Smooth muscle cell (in vitro differentiated cells): ENCODE measurements around the gene ERC2. TPM values are rescaled to one million over a fixed set of nuclear protein-coding genes. Genes with fewer than 3 reads are reported as not detected.

Experiments used
- DNase-seq: peaks from one replicate; lab custom pipeline; 2025; ENCODE audit not compliant: unreplicated experiment; lab: John Stamatoyannopoulos, UW
- H2AFZ ChIP-seq: fragments of 200-600 bp; sonication (generic); 2 replicates; pipeline ENCODE4 v1.6.0; 2016; ENCODE audit warnings: antibody characterized with exemption, low read depth, mild to moderate bottlenecking
- H3F3A ChIP-seq: fragments of 200-600 bp; sonication (generic); 2 replicates; pipeline ENCODE4 v1.6.0; 2017; ENCODE audit warnings: antibody characterized with exemption, low read depth
- H3K27ac ChIP-seq: fragments of 200-600 bp; sonication (generic); 2 replicates; pipeline ENCODE4 v1.5.1; 2016; ENCODE audit warnings: low read depth, mild to moderate bottlenecking
- H3K27me3 ChIP-seq: fragments of 200-600 bp; sonication (generic); 2 replicates; pipeline ENCODE4 v1.6.1; 2016; ENCODE audit warnings: low read depth, mild to moderate bottlenecking
- H3K36me3 ChIP-seq: fragments of 200-600 bp; sonication (generic); 2 replicates; pipeline ENCODE4 v1.5.1; 2016; ENCODE audit warnings: low read depth
- H3K4me1 ChIP-seq: fragments of 200-600 bp; sonication (generic); 2 replicates; pipeline ENCODE4 v1.5.1; 2016; ENCODE audit warnings: low read depth
- H3K4me2 ChIP-seq: fragments of 200-600 bp; sonication (generic); 2 replicates; pipeline ENCODE4 v1.6.0; 2016; ENCODE audit warnings: mild to moderate bottlenecking
- H3K4me3 ChIP-seq: fragments of 200-600 bp; sonication (generic); 2 replicates; pipeline ENCODE4 v1.5.1; 2016; ENCODE audit warnings: mild to moderate bottlenecking
- H3K79me2 ChIP-seq: fragments of 200-600 bp; sonication (generic); 2 replicates; pipeline ENCODE4 v1.6.0; 2016; ENCODE audit warnings: low read depth, mild to moderate bottlenecking
- H3K9ac ChIP-seq: fragments of 200-600 bp; sonication (generic); 2 replicates; pipeline ENCODE4 v1.6.0; 2016; ENCODE audit warnings: low read depth
- H3K9me3 ChIP-seq: fragments of 200-600 bp; sonication (generic); replicated peaks from 2 replicates; pipeline ENCODE4 v1.5.1; 2016; ENCODE audit warnings: low read depth
- H4K20me1 ChIP-seq: fragments of 200-600 bp; sonication (generic); 2 replicates; pipeline ENCODE4 v1.6.0; 2016; ENCODE audit warnings: low read depth
- CTCF ChIP-seq: fragments of 200-600 bp; sonication (generic); IDR thresholded peaks from 2 replicates; pipeline ENCODE4 v1.5.1; 2017; ENCODE audit warnings: borderline replicate concordance, mild to moderate bottlenecking, antibody characterized with exemption; ENCODE audit not compliant: insufficient read depth, poor library complexity, severe bottlenecking
- WGBS: methylation state at CpG from one replicate; pipeline ENCODE4 v1.1.7; 2016; ENCODE audit warnings: low lambda C conversion rate; 5-methylcytosine and 5-hydroxymethylcytosine counted together
- polyA plus RNA-seq: library from polyadenylated mRNA; unstranded; fragments of >200 nt; fragmentation: Nextera tagmentation; extraction: Ambion mirVana; gene quantifications from 2 replicates; pipeline ENCODE4 v1.2.1, GENCODE V29; 2016
- total RNA-seq: library from RNA; depleted of rRNA; stranded (reverse); fragments of >200 nt; gene quantifications from 2 replicates; pipeline ENCODE4 v1.2.3, GENCODE V29; 2014

The ERC2 gene
- total and polyA plus RNA-seq, 2 experiments from 2014 or later, result 1.1 TPM; not detected in 1

DNA sequence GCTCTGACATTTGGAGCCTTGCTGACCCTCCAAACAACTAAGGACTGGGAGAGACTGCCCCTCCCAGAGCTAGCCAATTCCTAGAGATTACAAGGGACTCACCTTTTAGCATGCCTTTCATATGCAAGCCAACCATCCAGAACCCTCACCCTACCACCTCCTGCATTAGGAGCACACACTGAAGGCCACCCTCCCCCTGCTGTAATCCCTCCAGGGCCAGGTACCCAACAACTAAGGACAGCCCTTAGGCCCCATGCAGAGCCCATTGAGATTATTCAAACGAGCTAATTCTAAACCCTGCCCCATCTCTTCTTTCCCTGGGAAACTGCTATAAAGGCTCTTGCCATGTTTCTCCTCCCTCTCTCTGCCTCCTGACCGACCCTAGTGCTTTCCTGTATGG is 352.6 kb downstream of the ERC2 start:
- Histone ChIP-seq H3K27me3 (no peaks in the 10 kb centered on the region), H4K20me1 (no peaks in the 10 kb centered on the region), H3K9me3 (no peaks in the 10 kb centered on the region), H3K9ac (no peak overlapping the region), H3K36me3 (no peaks in the 10 kb centered on the region), H3F3A (no peaks in the 10 kb centered on the region), H3K4me1 (no peaks in the 10 kb centered on the region), H3K4me2 (no peak overlapping the region), H2AFZ (no peak overlapping the region), H3K4me3 (no peak overlapping the region), H3K79me2 (no peaks in the 10 kb centered on the region), H3K27ac (no peak overlapping the region)
- no peak for DNase-seq
- TF ChIP-seq CTCF, result no peak
- 50% methylated on average over 2 of the region's 2 CpGs for WGBS

GRCh38 chr3:56115199-56115598 is 353.1 kb downstream of the ERC2 start:
- Histone ChIP-seq H3K27ac (no peak overlapping the region), H2AFZ (no peak overlapping the region), H3K4me1 (no peaks in the 10 kb centered on the region), H3K4me3 (no peak overlapping the region), H3K27me3 (no peaks in the 10 kb centered on the region), H4K20me1 (no peaks in the 10 kb centered on the region), H3K79me2 (no peaks in the 10 kb centered on the region), H3F3A (no peaks in the 10 kb centered on the region), H3K36me3 (no peaks in the 10 kb centered on the region), H3K4me2 (no peak overlapping the region), H3K9me3 (no peaks in the 10 kb centered on the region), H3K9ac (no peak overlapping the region)
- DNase-seq, result no peak
- no peak for TF ChIP-seq CTCF
- 68% methylated on average over 2 of the region's 2 CpGs for WGBS

DNA sequence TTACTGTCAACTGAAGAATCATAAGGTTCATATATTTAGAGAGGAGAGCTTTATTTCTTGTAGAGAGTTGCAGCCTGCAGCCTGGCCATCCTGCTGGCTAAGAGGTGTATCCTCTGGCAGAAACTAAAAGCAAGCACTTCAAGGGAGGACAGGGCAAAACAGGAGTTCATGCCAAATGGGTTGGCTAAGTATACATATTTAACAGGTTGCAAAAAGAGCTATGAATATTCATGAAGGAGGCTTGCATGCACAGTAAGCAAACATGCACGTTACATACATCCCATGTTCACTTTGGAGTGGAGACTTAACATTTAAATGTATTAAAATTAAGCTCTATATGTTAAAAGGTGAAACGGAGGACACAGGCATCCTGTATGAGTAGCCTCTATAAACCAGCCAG is 354.4 kb downstream of the ERC2 start:
- Histone ChIP-seq H3K79me2 (no peaks in the 10 kb centered on the region), H3K4me1 (no peaks in the 10 kb centered on the region), H3K9ac (no peak overlapping the region), H3K4me2 (no peak overlapping the region), H3K27me3 (no peaks in the 10 kb centered on the region), H3K27ac (no peak overlapping the region), H3K4me3 (no peak overlapping the region), H4K20me1 (no peaks in the 10 kb centered on the region), H2AFZ (no peak overlapping the region), H3F3A (no peaks in the 10 kb centered on the region), H3K36me3 (no peaks in the 10 kb centered on the region), H3K9me3 (no peaks in the 10 kb centered on the region)
- TF ChIP-seq CTCF, result no peak
- no peak for DNase-seq
- 91% methylated on average over 2 of the region's 2 CpGs for WGBS

- no peaks in the 10 kb centered on the region for H3F3A ChIP-seq
- H3K4me1 ChIP-seq, result no peaks in the 10 kb centered on the region
- WGBS, result 85% methylated on average over 1 of the region's 1 CpG
- H3K27ac ChIP-seq, result no peak overlapping the region
- no peak overlapping the region for H3K9ac ChIP-seq
- no peaks in the 10 kb centered on the region for H3K27me3 ChIP-seq
- H3K9me3 ChIP-seq, result no peaks in the 10 kb centered on the region
- H3K36me3 ChIP-seq, result no peaks in the 10 kb centered on the region
- no peak overlapping the region for H3K4me3 ChIP-seq
- H3K4me2 ChIP-seq, result no peak overlapping the region
- H3K79me2 ChIP-seq, result no peaks in the 10 kb centered on the region
- H4K20me1 ChIP-seq, result no peaks in the 10 kb centered on the region
- no peak for TF ChIP-seq CTCF
- DNase-seq, result no peak
- H2AFZ ChIP-seq, result no peak overlapping the region
Observed at GRCh38 chr3:56113231-56113630, 355.0 kb downstream of the ERC2 start.
